IPS-18a (cell line): ENCODE measurements around the gene TMEM117.

Experiments used
- H3K27ac ChIP-seq: one replicate; pipeline ENCODE4 v1.5.1; 2013; ENCODE audit warnings: low read length
- H3K27me3 ChIP-seq: one replicate; pipeline ENCODE4 v1.6.1; 2013; ENCODE audit warnings: mild to moderate bottlenecking, low read length; ENCODE audit not compliant: control insufficient read depth, insufficient read depth
- H3K36me3 ChIP-seq: one replicate; pipeline ENCODE4 v1.6.1; 2013; ENCODE audit warnings: low read depth, low read length; ENCODE audit not compliant: control insufficient read depth
- H3K4me1 ChIP-seq: one replicate; pipeline ENCODE4 v1.6.1; 2013; ENCODE audit warnings: low read depth, low read length; ENCODE audit not compliant: control insufficient read depth
- H3K4me3 ChIP-seq: one replicate; pipeline ENCODE4 v1.5.1; 2013; ENCODE audit warnings: low read length
- H3K9ac ChIP-seq: one replicate; pipeline ENCODE4 v1.6.1; 2013; ENCODE audit warnings: mild to moderate bottlenecking, low read length, moderate library complexity
- H3K9me3 ChIP-seq: one replicate; pipeline ENCODE4 v1.6.1; 2013; ENCODE audit warnings: low read depth, low read length; ENCODE audit not compliant: control insufficient read depth

The TMEM117 gene

GRCh38 chr12:44143175-44143574, 307.3 kb downstream of the TMEM117 start:
- no peaks in the 10 kb centered on the region for H3K36me3 ChIP-seq
- no peak overlapping the region for H3K9ac ChIP-seq
- no peak overlapping the region for H3K4me3 ChIP-seq
- H3K27ac ChIP-seq, result no peak overlapping the region
- no peaks in the 10 kb centered on the region for H3K27me3 ChIP-seq
- no peaks in the 10 kb centered on the region for H3K4me1 ChIP-seq
- H3K9me3 ChIP-seq, result no peaks in the 10 kb centered on the region

- Histone ChIP-seq H3K9ac (no peak overlapping the region), H3K4me3 (no peak overlapping the region), H3K4me1 (no peaks in the 10 kb centered on the region), H3K9me3 (no peaks in the 10 kb centered on the region), H3K27ac (no peak overlapping the region), H3K36me3 (no peaks in the 10 kb centered on the region), H3K27me3 (no peaks in the 10 kb centered on the region)
These were observed 313.1 kb downstream of the TMEM117 start for GRCh38 chr12:44148936-44149335.

GRCh38 chr12:44154128-44154527, 318.2 kb downstream of the TMEM117 start:
- Histone ChIP-seq H3K4me1 (peaks cover 3% of the 10 kb centered on the region), H3K9ac (no peak overlapping the region), H3K36me3 (no peaks in the 10 kb centered on the region), H3K27ac (no peak overlapping the region), H3K9me3 (no peaks in the 10 kb centered on the region), H3K4me3 (no peak overlapping the region), H3K27me3 (no peaks in the 10 kb centered on the region)

- no peak overlapping the region for H3K4me3 ChIP-seq
These were observed 319.5 kb downstream of the TMEM117 start for GRCh38 chr12:44155358-44155757.

GRCh38 chr12:44157359-44157758, 321.5 kb downstream of the TMEM117 start:
- Histone ChIP-seq H3K36me3 (no peaks in the 10 kb centered on the region), H3K4me3 (no peak overlapping the region), H3K9me3 (no peaks in the 10 kb centered on the region), H3K27me3 (no peaks in the 10 kb centered on the region), H3K4me1 (peaks cover 3% of the 10 kb centered on the region), H3K27ac (no peak overlapping the region), H3K9ac (no peak overlapping the region)

More at GRCh38 chr12:44155358-44155757, 319.5 kb downstream of the TMEM117 start:
- H3K9ac ChIP-seq, result no peak overlapping the region
- no peaks in the 10 kb centered on the region for H3K9me3 ChIP-seq
- no peak overlapping the region for H3K27ac ChIP-seq
- H3K4me1 ChIP-seq, result peaks cover 3% of the 10 kb centered on the region
- no peaks in the 10 kb centered on the region for H3K27me3 ChIP-seq
- no peaks in the 10 kb centered on the region for H3K36me3 ChIP-seq

- H3K27ac ChIP-seq, result no peak overlapping the region
- peaks cover 3% of the 10 kb centered on the region for H3K4me1 ChIP-seq
- H3K9me3 ChIP-seq, result no peaks in the 10 kb centered on the region
- no peaks in the 10 kb centered on the region for H3K27me3 ChIP-seq
- H3K4me3 ChIP-seq, result no peak overlapping the region
- no peak overlapping the region for H3K9ac ChIP-seq
- H3K36me3 ChIP-seq, result no peaks in the 10 kb centered on the region
These were observed 322.9 kb downstream of the TMEM117 start for GRCh38 chr12:44158746-44159145.

- Histone ChIP-seq H3K9me3 (no peaks in the 10 kb centered on the region), H3K36me3 (no peaks in the 10 kb centered on the region), H3K27ac (no peak overlapping the region), H3K9ac (no peak overlapping the region), H3K27me3 (no peaks in the 10 kb centered on the region), H3K4me1 (peaks cover 3% of the 10 kb centered on the region), H3K4me3 (no peak overlapping the region)
These were observed 323.3 kb downstream of the TMEM117 start for GRCh38 chr12:44159216-44159615.

GRCh38 chr12:44159862-44160261, 324.0 kb downstream of the TMEM117 start:
- Histone ChIP-seq H3K4me1 (peaks cover 3% of the 10 kb centered on the region), H3K27me3 (no peaks in the 10 kb centered on the region), H3K27ac (no peak overlapping the region), H3K9ac (no peak overlapping the region), H3K36me3 (no peaks in the 10 kb centered on the region), H3K9me3 (no peaks in the 10 kb centered on the region), H3K4me3 (no peak overlapping the region)

- Histone ChIP-seq H3K27ac (no peak overlapping the region), H3K9ac (no peak overlapping the region), H3K9me3 (no peaks in the 10 kb centered on the region), H3K27me3 (no peaks in the 10 kb centered on the region), H3K36me3 (no peaks in the 10 kb centered on the region), H3K4me1 (peaks cover 3% of the 10 kb centered on the region), H3K4me3 (no peak overlapping the region)
These were observed 327.1 kb downstream of the TMEM117 start for GRCh38 chr12:44162961-44163360.

GRCh38 chr12:44174053-44174452, 338.2 kb downstream of the TMEM117 start:
- Histone ChIP-seq H3K27ac (no peak overlapping the region), H3K9ac (no peak overlapping the region), H3K36me3 (no peaks in the 10 kb centered on the region), H3K4me3 (no peak overlapping the region), H3K4me1 (no peaks in the 10 kb centered on the region), H3K27me3 (no peaks in the 10 kb centered on the region), H3K9me3 (no peaks in the 10 kb centered on the region)

GRCh38 chr12:44184499-44185206, 348.8 kb downstream of the TMEM117 start:
- no peaks in the 10 kb centered on the region for H3K36me3 ChIP-seq
- no peaks in the 10 kb centered on the region for H3K4me1 ChIP-seq
- no peak overlapping the region for H3K9ac ChIP-seq
- no peaks in the 10 kb centered on the region for H3K27me3 ChIP-seq
- H3K4me3 ChIP-seq, result no peak overlapping the region
- no peaks in the 10 kb centered on the region for H3K9me3 ChIP-seq
- H3K27ac ChIP-seq, result no peak overlapping the region

GRCh38 chr12:44193281-44193680, 357.4 kb downstream of the TMEM117 start:
- no peak overlapping the region for H3K4me3 ChIP-seq
- no peak overlapping the region for H3K9ac ChIP-seq
- no peaks in the 10 kb centered on the region for H3K27me3 ChIP-seq
- no peak overlapping the region for H3K27ac ChIP-seq
- no peaks in the 10 kb centered on the region for H3K9me3 ChIP-seq
- no peaks in the 10 kb centered on the region for H3K4me1 ChIP-seq
- H3K36me3 ChIP-seq, result no peaks in the 10 kb centered on the region
